Fibroblast of the aortic adventitia (primary cell): ENCODE measurements around the gene ZFPM1. TPM values are rescaled to one million over a fixed set of nuclear protein-coding genes. Genes with fewer than 3 reads are reported as not detected.

Experiments used
- DNase-seq: peaks from one replicate; pipeline ENCODE4 v3.0.0-alpha.2; 2010; ENCODE audit warnings: low read depth
- H3K4me3 ChIP-seq: 2 replicates; pipeline ENCODE4 v1.5.1; 2011; ENCODE audit warnings: low read depth, mild to moderate bottlenecking, control low read depth, low read length, moderate library complexity
- total RNA-seq: library from RNA; depleted of rRNA; stranded (reverse); fragments of >200 nt; gene quantifications from 2 replicates; pipeline ENCODE4 v1.2.3, GENCODE V29; 2012; ENCODE audit warnings: low replicate concordance
- TF ChIP-seq, protein P1 (sequence below): IDR thresholded peaks from 2 replicates; pipeline ENCODE4 v1.5.1; 2011; ENCODE audit warnings: mild to moderate bottlenecking, low read length, control low read depth, inconsistent platforms; ENCODE audit not compliant: insufficient read depth

Gene ZFPM1
- total RNA-seq, 1 donor: 4.2 TPM

DNA sequence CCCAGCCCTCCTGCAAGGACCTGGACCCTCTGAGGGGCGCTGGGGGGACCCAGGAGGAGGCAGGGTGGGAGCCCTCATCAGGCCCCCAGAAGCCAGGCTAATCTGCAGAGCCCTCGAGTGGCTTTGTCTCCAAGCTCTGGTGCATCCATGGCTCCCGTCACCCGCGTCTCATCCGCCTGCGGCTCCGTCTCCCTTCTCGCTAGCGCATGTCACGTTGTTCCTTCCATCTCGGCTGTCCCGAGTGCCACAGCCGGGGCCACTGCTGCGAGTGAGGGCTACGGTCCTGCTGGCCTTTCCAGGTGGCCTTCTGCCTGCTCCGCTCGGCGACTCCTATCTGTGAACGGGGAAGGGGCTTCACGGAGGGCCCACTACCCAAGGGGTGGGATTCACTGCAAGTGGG, 53.6 kb downstream of the ZFPM1 start:
- TF ChIP-seq, protein P1, sequence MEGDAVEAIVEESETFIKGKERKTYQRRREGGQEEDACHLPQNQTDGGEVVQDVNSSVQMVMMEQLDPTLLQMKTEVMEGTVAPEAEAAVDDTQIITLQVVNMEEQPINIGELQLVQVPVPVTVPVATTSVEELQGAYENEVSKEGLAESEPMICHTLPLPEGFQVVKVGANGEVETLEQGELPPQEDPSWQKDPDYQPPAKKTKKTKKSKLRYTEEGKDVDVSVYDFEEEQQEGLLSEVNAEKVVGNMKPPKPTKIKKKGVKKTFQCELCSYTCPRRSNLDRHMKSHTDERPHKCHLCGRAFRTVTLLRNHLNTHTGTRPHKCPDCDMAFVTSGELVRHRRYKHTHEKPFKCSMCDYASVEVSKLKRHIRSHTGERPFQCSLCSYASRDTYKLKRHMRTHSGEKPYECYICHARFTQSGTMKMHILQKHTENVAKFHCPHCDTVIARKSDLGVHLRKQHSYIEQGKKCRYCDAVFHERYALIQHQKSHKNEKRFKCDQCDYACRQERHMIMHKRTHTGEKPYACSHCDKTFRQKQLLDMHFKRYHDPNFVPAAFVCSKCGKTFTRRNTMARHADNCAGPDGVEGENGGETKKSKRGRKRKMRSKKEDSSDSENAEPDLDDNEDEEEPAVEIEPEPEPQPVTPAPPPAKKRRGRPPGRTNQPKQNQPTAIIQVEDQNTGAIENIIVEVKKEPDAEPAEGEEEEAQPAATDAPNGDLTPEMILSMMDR: no peak
- no peak overlapping the region for H3K4me3 ChIP-seq
- DNase-seq: no peak

- TF ChIP-seq, protein P1: no peak
- DNase-seq: no peak
- no peak overlapping the region for H3K4me3 ChIP-seq
Measured at GRCh38 chr16:88507231-88507743, 54.2 kb downstream of the ZFPM1 start.

DNA sequence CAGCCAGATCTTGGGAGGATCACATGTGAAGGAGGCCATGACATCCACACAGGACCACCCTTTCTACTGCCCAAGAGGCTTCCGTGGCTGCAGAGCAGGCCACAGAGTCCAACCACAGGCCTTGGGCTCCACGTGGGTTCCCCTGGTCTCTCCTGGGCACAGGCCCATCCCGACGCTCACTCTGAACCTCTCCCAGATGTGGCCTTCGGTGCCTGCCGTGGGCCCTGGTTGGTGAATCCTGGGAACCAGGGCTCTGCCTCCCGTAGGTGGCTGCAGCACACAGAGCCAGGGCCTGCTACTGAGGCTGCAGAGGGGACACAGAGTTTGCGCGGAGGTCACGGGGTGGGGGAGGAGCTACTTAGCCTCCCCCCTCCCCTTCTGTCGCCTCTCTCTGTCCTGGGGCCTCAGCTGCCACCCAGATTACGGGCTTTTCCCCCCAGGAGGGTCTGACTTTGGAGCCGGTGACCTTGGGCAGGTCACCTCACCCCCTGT, 55.3 kb downstream of the ZFPM1 start:
- TF ChIP-seq, protein P1: no peak
- no peak overlapping the region for H3K4me3 ChIP-seq

DNA sequence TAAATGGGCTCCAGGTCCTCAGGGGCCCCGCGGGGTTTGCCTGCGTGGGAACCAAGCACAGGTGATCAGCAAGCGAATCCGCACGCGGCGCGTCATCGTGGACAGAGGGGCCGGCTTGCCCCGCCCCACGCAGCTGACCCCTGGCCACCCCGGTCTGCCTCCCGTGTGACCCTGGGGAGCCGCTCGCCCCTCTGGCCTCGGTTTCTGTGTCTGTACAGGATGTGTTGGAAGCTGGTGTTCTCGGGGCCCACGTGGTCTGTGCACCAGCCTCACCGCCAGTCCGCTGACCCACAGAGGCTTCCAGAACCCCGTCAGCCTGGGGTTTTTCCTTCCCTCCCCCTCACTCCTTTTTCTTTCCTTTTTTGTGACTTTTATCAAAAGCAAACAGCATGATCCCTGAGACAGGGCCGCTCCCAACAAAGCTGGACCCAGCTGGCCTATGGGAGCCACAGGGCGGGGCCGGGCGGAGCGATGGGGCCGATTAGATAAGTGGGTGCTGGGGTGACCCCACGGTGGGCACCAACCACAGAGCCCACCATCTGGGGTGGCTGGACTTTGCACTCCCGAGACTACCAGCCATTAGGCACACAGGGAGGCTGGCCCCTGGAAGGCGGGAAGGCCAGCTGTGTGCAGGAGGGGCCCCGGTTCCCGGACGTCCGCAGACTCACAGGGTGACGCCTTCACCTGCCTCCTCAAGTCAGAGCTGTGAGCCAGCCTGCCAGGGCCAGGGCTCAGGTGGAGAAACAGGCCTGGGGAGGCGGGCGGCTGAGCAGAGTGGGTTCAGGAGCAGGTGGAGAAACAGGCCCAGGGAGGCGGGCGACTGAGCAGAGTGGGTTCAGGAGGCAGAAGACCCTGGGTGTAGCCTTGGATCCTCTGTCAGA, 56.0 kb downstream of the ZFPM1 start:
- DNase-seq: no peak
- TF ChIP-seq, protein P1: no peak
- no peak overlapping the region for H3K4me3 ChIP-seq

More for the DNA sequence above, 55.3 kb downstream of the ZFPM1 start:
- no peak for DNase-seq

DNA sequence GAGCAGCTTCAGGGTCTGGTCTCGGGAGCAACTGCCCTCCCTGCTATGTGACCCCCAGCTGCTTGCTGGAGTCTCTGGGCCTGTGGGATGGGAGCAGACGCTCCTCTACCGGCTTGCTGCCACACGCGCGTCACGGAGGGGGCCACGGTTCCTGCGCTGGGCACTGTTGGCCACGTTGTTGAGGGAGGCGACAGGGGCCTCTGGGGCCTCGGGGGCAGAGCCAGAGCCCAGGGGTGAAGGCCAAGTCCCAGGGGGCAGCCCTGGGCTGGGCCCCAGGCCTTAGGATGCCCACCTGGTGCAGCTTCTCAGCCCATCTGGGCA, 56.6 kb downstream of the ZFPM1 start:
- TF ChIP-seq, protein P1: no peak
- DNase-seq: no peak
- H3K4me3 ChIP-seq: no peak overlapping the region

GRCh38 chr16:88510091-88510994, 57.3 kb downstream of the ZFPM1 start:
- no peak overlapping the region for H3K4me3 ChIP-seq
- no peak for DNase-seq
- TF ChIP-seq, protein P1: no peak
